Neutrophil (primary cell): ENCODE results near the gene MGMT.

Experiments used
- H3K27ac ChIP-seq: fragments of 200-600 bp; sonication (generic); 2 replicates; pipeline ENCODE4 v1.5.1; 2016; ENCODE audit warnings: mild to moderate bottlenecking, moderate library complexity
- H3K27me3 ChIP-seq: fragments of 200-600 bp; sonication (generic); 2 replicates; pipeline ENCODE4 v1.6.0; 2016; ENCODE audit warnings: mild to moderate bottlenecking
- H3K36me3 ChIP-seq: fragments of 200-600 bp; sonication (generic); 2 replicates; pipeline ENCODE4 v1.5.1; 2017
- H3K4me1 ChIP-seq, 2 experiments: fragments of 200-600 bp in 1 of 2; sonication (generic) in 1 of 2; 1 replicate in 1 of 2; 2 replicates in 1 of 2; pipeline versions ENCODE4 v1.5.1 to v1.6.1; 2013 to 2016; ENCODE audit warnings: low read depth in 1 of 2, low read length in 1 of 2, mild to moderate bottlenecking in 1 of 2, moderate library complexity in 1 of 2; ENCODE audit not compliant: control insufficient read depth in 1 of 2, insufficient read depth in 1 of 2
- H3K4me3 ChIP-seq, 2 experiments: fragments of 200-600 bp in 1 of 2; sonication (generic) in 1 of 2; 1 replicate in 1 of 2; 2 replicates in 1 of 2; pipeline ENCODE4 v1.5.1; 2013 to 2016; ENCODE audit warnings: low read depth in 1 of 2, low read length in 1 of 2, mild to moderate bottlenecking in 1 of 2, moderate library complexity in 1 of 2
- H3K9me3 ChIP-seq: fragments of 200-600 bp; sonication (generic); 2 replicates; pipeline ENCODE4 v1.5.1; 2016
- TF ChIP-seq, protein P1 (sequence below): fragments of 200-600 bp; sonication (generic); IDR thresholded peaks from 2 replicates; pipeline ENCODE4 v1.5.1; 2016; ENCODE audit warnings: antibody characterized with exemption

Gene MGMT

DNA sequence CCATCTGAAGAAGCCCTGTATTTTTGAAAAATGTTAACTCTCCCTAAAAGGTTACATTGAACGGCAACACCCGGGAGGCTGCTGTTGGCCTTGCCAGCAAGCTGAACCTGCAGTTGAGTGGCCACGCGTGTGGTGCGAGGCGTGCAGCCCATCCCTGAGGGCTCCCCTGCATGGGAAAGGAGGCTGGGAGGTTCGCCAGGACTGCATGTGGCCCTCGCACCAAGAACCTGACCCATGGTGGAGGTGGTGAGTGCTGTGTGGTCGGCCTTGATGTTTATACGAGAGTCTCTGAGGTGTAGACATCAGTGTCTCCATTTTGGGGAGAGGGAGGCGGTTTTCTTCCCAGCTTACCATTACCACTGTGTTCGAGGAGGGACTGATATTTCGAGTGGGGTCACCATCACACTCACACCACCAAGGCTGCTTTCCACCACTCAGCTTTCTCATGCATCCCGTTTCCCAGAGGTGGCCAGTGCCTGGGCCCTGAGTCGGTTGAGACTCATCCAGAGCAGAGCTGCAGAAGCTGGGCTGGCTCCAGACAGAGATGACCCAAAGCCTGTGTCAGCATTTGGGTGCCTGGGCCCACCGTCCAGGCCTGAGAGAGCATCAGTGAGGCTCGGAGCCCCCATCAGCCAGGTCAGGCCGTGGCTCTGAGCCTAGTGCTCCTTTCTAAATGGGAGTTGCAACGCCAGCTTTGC lies 274.4 kb downstream of the MGMT start:
- Histone ChIP-seq H3K4me1 (no peaks in the 10 kb centered on the region), H3K36me3 (no peaks in the 10 kb centered on the region), H3K27ac (no peak overlapping the region), H3K4me3 (no peak overlapping the region), H3K9me3 (no peaks in the 10 kb centered on the region), H3K27me3 (no peaks in the 10 kb centered on the region)
- TF ChIP-seq, protein P1, sequence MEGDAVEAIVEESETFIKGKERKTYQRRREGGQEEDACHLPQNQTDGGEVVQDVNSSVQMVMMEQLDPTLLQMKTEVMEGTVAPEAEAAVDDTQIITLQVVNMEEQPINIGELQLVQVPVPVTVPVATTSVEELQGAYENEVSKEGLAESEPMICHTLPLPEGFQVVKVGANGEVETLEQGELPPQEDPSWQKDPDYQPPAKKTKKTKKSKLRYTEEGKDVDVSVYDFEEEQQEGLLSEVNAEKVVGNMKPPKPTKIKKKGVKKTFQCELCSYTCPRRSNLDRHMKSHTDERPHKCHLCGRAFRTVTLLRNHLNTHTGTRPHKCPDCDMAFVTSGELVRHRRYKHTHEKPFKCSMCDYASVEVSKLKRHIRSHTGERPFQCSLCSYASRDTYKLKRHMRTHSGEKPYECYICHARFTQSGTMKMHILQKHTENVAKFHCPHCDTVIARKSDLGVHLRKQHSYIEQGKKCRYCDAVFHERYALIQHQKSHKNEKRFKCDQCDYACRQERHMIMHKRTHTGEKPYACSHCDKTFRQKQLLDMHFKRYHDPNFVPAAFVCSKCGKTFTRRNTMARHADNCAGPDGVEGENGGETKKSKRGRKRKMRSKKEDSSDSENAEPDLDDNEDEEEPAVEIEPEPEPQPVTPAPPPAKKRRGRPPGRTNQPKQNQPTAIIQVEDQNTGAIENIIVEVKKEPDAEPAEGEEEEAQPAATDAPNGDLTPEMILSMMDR = no peak

DNA sequence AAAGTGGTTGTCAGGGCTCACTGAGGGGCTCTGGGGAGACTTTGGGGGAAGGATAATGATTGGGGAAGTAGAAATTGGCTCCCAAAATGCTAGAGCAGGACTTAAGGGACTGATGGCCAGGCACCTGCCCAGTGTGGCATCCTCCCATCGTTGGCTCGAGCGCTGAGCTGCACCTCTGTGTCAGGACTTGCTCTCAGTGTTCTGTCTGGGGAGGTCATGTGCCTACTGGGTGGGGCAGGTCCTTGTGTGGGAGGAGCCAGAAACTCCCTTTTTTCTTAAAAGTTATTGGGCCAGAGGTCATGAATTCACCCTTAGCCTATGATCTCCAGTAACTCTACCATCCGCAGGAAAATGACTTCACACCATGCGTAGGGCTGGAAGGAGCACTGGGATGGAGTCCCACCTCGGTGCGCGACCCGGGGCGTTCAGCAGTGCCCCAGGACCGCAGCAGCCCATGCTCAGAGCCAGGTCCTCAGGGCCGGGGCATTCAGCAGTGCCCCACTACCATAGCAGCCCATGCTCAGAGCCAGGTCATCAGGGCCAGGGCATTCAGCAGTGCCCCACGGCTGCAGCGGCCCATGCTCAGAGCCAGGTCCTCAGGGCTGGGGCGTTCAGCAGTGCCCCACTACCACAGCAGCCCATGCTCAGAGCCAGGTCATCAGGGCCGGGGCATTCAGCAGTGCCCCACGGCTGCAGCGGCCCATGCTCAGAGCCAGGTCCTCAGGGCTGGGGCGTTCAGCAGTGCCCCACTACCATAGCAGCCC lies 275.1 kb downstream of the MGMT start:
- Histone ChIP-seq H3K9me3 (no peaks in the 10 kb centered on the region), H3K27ac (no peak overlapping the region), H3K36me3 (no peaks in the 10 kb centered on the region), H3K27me3 (no peaks in the 10 kb centered on the region), H3K4me3 (no peak overlapping the region), H3K4me1 (no peaks in the 10 kb centered on the region)
- TF ChIP-seq, protein P1 = no peak

DNA sequence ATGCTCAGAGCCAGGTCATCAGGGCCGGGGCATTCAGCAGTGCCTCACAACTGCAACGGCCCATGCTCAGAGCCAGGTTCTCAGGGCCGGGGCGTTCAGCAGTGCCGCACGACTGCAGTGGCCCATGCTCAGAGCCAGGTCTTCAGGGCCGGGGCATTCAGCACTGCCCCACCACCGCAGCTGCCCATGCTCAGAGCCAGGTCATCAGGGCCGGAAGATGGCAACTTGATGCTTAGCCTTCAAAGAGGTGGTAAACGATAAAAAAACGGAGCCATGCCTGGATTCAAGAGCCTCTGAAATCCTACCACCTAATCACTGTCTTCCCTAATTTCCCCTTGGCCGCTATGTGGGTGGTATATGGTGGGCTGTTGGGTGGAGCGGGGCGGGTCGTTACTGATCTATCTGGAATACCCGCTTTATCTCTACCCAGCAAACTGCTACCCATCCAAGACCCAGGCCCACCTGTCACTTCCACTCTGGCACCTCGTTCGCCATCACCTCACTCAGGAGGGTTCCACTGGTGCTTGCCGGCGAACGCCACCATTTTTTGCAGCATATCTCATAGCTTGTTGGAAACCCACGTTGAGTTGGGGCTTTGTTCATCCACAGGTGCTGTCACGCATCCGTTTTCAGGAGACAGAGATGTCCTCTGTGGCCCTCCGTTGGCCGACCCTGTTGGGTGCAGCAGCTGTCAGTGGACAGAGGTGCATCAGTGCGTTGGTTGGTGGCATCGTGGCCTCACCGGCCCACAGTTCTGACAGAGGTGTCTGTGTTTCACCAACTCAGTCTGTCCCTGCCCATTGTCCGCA lies 275.9 kb downstream of the MGMT start:
- Histone ChIP-seq H3K4me3 (no peak overlapping the region), H3K27ac (no peak overlapping the region), H3K36me3 (no peaks in the 10 kb centered on the region), H3K9me3 (no peaks in the 10 kb centered on the region), H3K27me3 (no peaks in the 10 kb centered on the region), H3K4me1 (no peaks in the 10 kb centered on the region)
- TF ChIP-seq, protein P1 = no peak

DNA sequence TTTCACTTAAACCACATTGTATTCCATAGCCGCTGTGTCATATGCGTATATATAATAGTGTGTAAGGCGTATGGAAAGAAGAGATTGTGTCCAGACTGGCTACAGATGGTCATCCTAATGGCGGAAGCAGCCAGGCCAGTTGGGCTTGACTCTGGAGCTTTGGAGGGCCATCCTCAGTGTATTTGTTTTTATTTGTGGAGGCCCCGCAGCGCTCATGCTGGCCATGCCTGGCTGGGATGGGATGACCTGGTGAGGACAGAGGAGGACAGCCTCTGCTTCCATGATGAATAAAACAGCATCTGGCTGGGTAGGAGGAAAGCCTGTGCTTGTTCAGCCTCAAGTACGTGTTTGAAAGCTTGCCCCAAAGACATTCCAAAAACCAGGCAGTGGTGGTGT lies 276.7 kb downstream of the MGMT start:
- TF ChIP-seq, protein P1 = no peak
- no peaks in the 10 kb centered on the region for H3K36me3 ChIP-seq
- no peaks in the 10 kb centered on the region for H3K4me1 ChIP-seq
- H3K27ac ChIP-seq = no peak overlapping the region
- H3K27me3 ChIP-seq = no peaks in the 10 kb centered on the region
- no peak overlapping the region for H3K4me3 ChIP-seq
- H3K9me3 ChIP-seq = no peaks in the 10 kb centered on the region

DNA sequence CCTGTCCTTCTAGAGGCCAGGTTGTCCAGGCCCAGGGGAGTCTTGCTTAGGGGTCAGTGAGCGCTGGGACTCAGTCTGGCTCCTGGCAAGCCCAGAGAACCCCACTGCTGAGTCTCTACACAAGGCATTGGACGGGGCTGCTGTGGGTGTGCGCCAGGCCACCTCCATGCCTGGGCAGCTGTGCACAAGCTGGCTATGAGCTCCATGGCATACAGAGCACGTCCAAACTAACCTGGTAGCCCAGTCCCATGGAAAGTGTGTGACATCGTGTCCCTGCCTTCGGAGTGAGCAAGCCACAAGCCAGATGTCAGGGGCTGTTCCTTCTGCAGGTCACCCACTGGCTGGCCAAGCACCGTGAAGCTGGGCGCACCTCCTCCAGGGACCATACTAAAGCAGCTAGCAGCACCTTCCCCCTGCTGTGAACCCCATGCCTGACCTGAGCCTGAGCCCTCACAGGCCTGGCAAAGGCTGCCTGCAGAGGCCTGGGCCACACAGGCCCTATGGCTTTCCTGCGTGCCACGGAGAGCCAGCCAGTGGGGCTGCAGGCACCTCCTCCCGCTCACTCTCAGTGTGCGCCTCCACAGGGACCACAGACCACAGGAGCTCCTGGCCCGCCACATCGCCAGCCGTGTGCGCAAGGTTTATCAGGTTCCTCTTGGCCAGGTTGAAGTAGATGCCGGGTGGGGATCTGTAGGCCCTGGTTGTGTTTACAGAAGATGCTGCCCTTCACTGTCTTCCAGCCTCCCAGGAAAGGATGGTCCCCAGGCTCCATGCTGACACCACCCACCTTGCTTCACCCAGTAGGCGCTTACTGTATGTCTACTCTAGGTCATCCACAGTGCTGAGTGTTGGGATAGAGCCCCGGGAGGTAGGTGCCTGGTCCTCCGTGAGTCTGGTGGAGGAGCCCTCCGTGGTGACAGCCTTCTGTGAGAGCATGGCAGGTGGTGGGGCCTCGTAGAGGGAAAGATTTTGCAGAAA lies 277.4 kb downstream of the MGMT start:
- Histone ChIP-seq H3K4me3 (no peak overlapping the region), H3K4me1 (no peaks in the 10 kb centered on the region), H3K36me3 (no peaks in the 10 kb centered on the region), H3K27me3 (no peaks in the 10 kb centered on the region), H3K27ac (no peak overlapping the region), H3K9me3 (no peaks in the 10 kb centered on the region)
- TF ChIP-seq, protein P1 = no peak
